ENCODE results near the gene GDF10.

GDF10 gene

GRCh38 chr10:47307381-47307780 is 7.4 kb downstream of the GDF10 start:
- intact Hi-C loops (cut with DNase I), result no loop called here

GRCh38 chr10:47308775-47309174 is 8.8 kb downstream of the GDF10 start:
- intact Hi-C loops (cut with DNase I), result no loop called here
- no peak for DNase-seq

More at GRCh38 chr10:47307381-47307780, 7.4 kb downstream of the GDF10 start:
- no peak for DNase-seq

GRCh38 chr10:47309408-47310089 is 9.6 kb downstream of the GDF10 start:
- intact Hi-C loops (cut with DNase I), result loop anchor here (5.0 kb wide), 1 partner anchor 262 kb away; no protein-coding TSS in a partner anchor
- no peak for DNase-seq

- intact Hi-C loops (cut with DNase I), result loop anchor here (5.0 kb wide), 1 partner anchor 263 kb away; no protein-coding TSS in a partner anchor
- DNase-seq, result no peak
Measured at GRCh38 chr10:47310090-47310505, 10.1 kb downstream of the GDF10 start.

- DNase-seq, result no peak
- intact Hi-C loops (cut with DNase I), result loop anchor here (5.0 kb wide), 1 partner anchor 264 kb away; no protein-coding TSS in a partner anchor
Measured at GRCh38 chr10:47311193-47311931, 11.4 kb downstream of the GDF10 start.

GRCh38 chr10:47311932-47312662 is 12.1 kb downstream of the GDF10 start:
- DNase-seq, result peak; percentile 79 to 94 (median 89)
- intact Hi-C loops (cut with DNase I), result loop anchor here (2.0 to 5.0 kb wide), 2 partner anchors 265 to 287 kb away; no protein-coding TSS in a partner anchor

GRCh38 chr10:47312663-47312995 is 12.6 kb downstream of the GDF10 start:
- intact Hi-C loops (cut with DNase I), result loop anchor here (2.0 to 5.0 kb wide), 2 partner anchors 265 to 288 kb away; no protein-coding TSS in a partner anchor

GRCh38 chr10:47314416-47314970 is 14.5 kb downstream of the GDF10 start:
- no peak for DNase-seq
- intact Hi-C loops (cut with DNase I), result loop anchor here (5.0 kb wide), 1 partner anchor 267 kb away; no protein-coding TSS in a partner anchor

More at GRCh38 chr10:47312663-47312995, 12.6 kb downstream of the GDF10 start:
- no peak for DNase-seq

- intact Hi-C loops (cut with DNase I), result no loop called here
- DNase-seq, result no peak
Measured at GRCh38 chr10:47315421-47315820, 15.4 kb downstream of the GDF10 start.

- intact Hi-C loops (cut with DNase I), result no loop called here
- no peak for DNase-seq
Measured at GRCh38 chr10:47316131-47316530, 16.1 kb downstream of the GDF10 start.

- intact Hi-C loops (cut with DNase I), result no loop called here
- no peak for DNase-seq
Measured at GRCh38 chr10:47317251-47317650, 17.3 kb downstream of the GDF10 start.

GRCh38 chr10:47318706-47319105 is 18.7 kb downstream of the GDF10 start:
- DNase-seq, result peak in 2 of 42 donors; percentile 6 to 7
- intact Hi-C loops (cut with DNase I), result no loop called here

- intact Hi-C loops (cut with DNase I), result no loop called here
- DNase-seq, result peak in 1 of 42 donors; percentile 10
Measured at GRCh38 chr10:47319784-47320183, 19.8 kb downstream of the GDF10 start.

- peak in 2 of 42 donors; percentile 5 to 31 for DNase-seq
- intact Hi-C loops (cut with DNase I), result no loop called here
Measured at GRCh38 chr10:47320812-47321211, 20.8 kb downstream of the GDF10 start.

GRCh38 chr10:47321521-47322195 is 21.7 kb downstream of the GDF10 start:
- peak in 7 of 42 donors; percentile 15 to 55 (median 30) for DNase-seq
- intact Hi-C loops (cut with DNase I), result no loop called here

GRCh38 chr10:47322300-47323061 is 22.5 kb downstream of the GDF10 start, which contains the start of gene GDF2:
Gene GDF2 (plus strand): TSS chr10:47322454. CDS start chr10:47322669, 215 bp downstream.
- DNase-seq, result peak in 2 of 42 donors; percentile 11 to 12
- intact Hi-C loops (cut with DNase I), result no loop called here

- peak in 3 of 42 donors; percentile 21 to 54 (median 46) for DNase-seq
- intact Hi-C loops (cut with DNase I), result no loop called here
Measured at GRCh38 chr10:47323087-47323486, 23.1 kb downstream of the GDF10 start.
